Prostate gland (tissue), 2 donors: ENCODE results near the gene AKTIP.

Experiments
- POLR2AphosphoS5 ChIP-seq: sonication (generic); formaldehyde crosslinking; IDR thresholded peaks from one replicate; pipeline ENCODE4 v1.6.1; 2017; ENCODE audit warnings: antibody characterized with exemption
- TF ChIP-seq, protein P1 (sequence below), 4 experiments: fragments of 200-600 bp in 2 of 4; fragments of 450-650 bp in 2 of 4; sonication (generic) in 2 of 4; IDR thresholded peaks; 1 replicate in 3 of 4; 2 replicates in 1 of 4; pipeline ENCODE4 v1.5.1; 2016 to 2019; ENCODE audit warnings: antibody characterized with exemption in 4 of 4, mild to moderate bottlenecking in 2 of 4, moderate library complexity in 2 of 4

DNA sequence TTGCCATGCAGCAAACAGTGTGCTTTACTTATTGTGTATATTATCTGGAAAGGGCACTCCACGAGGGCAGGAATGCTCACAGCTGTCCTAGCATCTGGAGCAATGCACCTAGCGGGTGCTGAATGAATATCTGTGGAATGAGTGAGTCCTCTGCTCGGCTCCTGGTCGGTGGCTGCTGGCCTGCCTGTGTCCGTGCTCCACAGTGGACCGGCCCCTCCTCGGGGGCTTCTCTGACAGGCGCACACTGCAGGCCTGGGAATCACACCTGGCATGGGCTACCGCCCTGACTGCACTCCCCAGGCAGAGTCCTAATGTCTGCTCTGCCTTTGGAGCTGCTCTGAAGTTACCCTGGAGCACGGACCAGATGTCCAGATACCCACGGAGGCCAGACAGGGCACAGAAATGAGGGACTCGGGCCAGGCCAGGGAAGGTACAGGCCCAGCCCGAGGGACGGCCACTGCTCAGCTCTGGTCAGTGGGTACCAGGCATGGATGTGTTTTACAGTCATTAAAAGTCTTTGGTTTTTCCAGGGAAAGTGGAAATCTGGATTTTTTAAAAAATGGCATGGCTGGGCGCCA, 21.1 kb upstream of the AKTIP start:
- TF ChIP-seq, protein P1, sequence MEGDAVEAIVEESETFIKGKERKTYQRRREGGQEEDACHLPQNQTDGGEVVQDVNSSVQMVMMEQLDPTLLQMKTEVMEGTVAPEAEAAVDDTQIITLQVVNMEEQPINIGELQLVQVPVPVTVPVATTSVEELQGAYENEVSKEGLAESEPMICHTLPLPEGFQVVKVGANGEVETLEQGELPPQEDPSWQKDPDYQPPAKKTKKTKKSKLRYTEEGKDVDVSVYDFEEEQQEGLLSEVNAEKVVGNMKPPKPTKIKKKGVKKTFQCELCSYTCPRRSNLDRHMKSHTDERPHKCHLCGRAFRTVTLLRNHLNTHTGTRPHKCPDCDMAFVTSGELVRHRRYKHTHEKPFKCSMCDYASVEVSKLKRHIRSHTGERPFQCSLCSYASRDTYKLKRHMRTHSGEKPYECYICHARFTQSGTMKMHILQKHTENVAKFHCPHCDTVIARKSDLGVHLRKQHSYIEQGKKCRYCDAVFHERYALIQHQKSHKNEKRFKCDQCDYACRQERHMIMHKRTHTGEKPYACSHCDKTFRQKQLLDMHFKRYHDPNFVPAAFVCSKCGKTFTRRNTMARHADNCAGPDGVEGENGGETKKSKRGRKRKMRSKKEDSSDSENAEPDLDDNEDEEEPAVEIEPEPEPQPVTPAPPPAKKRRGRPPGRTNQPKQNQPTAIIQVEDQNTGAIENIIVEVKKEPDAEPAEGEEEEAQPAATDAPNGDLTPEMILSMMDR (IDR thresholded peaks at IDR 0.05) = no peak
- no peak for TF ChIP-seq POLR2AphosphoS5
